K562 (cell line): ENCODE data around the gene PODNL1.

ENCODE experiments used
- ELF1 ChIP-seq: fragments of 200-800 bp; sonication (Bioruptor generic); IDR thresholded peaks from 2 replicates; pipeline ENCODE4 v1.6.1; 2016; ENCODE audit warnings: missing genetic modification characterization, missing compliant biosample characterization
- ELF2 ChIP-seq: fragments of 250-450 bp; sonication (Bioruptor Pico); IDR thresholded peaks from 2 replicates; pipeline ENCODE4 v1.5.0; 2021; ENCODE audit warnings: mild to moderate bottlenecking
- EZH2 ChIP-seq: IDR thresholded peaks from 2 replicates; pipeline ENCODE4 v1.6.1; 2012; ENCODE audit warnings: low read depth, mild to moderate bottlenecking, inconsistent platforms, low read length, borderline replicate concordance
- GATA2 ChIP-seq: sonication (generic); formaldehyde crosslinking; IDR thresholded peaks from 2 replicates; pipeline ENCODE4 v1.4.0; 2020; ENCODE audit warnings: mild to moderate bottlenecking, missing genetic modification reagents
- NBN ChIP-seq: fragments of 450-650 bp; IDR thresholded peaks from 2 replicates; pipeline ENCODE4 v1.6.1; 2016; ENCODE audit warnings: low read depth, mild to moderate bottlenecking
- NFIX ChIP-seq: fragments of 250-450 bp; sonication (Bioruptor Pico); IDR thresholded peaks from 2 replicates; pipeline ENCODE4 v1.4.0; 2020; ENCODE audit warnings: low read depth, mild to moderate bottlenecking, moderate library complexity
- POLR2A ChIP-seq: fragments of 450-650 bp; conservative IDR thresholded peaks from 2 replicates; pipeline ENCODE4 v1.6.1; 2016
- POLR2AphosphoS5 ChIP-seq: IDR thresholded peaks from 2 replicates; pipeline ENCODE4 v1.6.1; 2011; ENCODE audit warnings: mild to moderate bottlenecking, low read depth, low read length, moderate library complexity; ENCODE audit not compliant: control insufficient read depth, insufficient read depth
- RCOR1 ChIP-seq, 2 experiments: IDR thresholded peaks; 2 replicates each; pipeline ENCODE4 v1.6.1; 2012; ENCODE audit warnings: low read depth in 2 of 2, low read length in 2 of 2, borderline replicate concordance in 1 of 2, improper control_type of control experiment in 1 of 2
- TCF7 ChIP-seq: sonication (generic); IDR thresholded peaks from 2 replicates; pipeline ENCODE4 v1.6.1; 2016; ENCODE audit warnings: antibody characterized with exemption, borderline replicate concordance
- ZNF707 ChIP-seq: fragments of 250-450 bp; sonication (Bioruptor Pico); conservative IDR thresholded peaks from 2 replicates; pipeline ENCODE4 v1.8.0; 2022; ENCODE audit warnings: inconsistent platforms, mild to moderate bottlenecking, moderate library complexity
- TF ChIP-seq, protein P1 (sequence below), 3 experiments: IDR thresholded peaks in 2 of 3; conservative IDR thresholded peaks in 1 of 3; 2 replicates each; pipeline ENCODE4 v1.5.1; 2011 to 2012; ENCODE audit warnings: low read length in 3 of 3, mild to moderate bottlenecking in 3 of 3, control low read depth in 2 of 3, improper control_type of control experiment in 1 of 3, inconsistent platforms in 1 of 3, low read depth in 1 of 3, mixed read lengths in 1 of 3, moderate library complexity in 1 of 3; ENCODE audit not compliant: insufficient read depth in 2 of 3
- TF ChIP-seq, protein P2 (sequence below): fragments of 250-450 bp; sonication (Bioruptor Pico); IDR thresholded peaks from 2 replicates; pipeline ENCODE4 v1.8.0; 2022; ENCODE audit warnings: moderate library complexity, mild to moderate bottlenecking, inconsistent platforms

DNA sequence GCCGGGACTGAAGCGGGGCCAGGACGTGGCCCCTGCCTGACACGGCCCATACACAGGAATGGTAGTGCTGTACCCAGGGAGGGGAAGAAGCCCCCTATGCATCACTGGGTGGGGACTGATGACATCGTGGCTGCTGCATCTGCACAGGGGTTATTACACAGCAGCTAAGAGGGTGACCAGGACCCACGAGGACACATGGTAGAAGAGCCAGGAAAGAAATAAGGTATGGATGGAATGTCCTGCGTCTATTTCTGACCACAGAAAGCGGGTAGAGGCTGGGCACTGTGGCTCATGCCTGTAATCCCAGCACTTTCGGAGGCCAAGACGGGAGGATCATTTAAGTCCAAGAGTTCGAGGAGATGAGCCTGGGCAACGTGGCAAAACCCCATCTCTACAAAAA lies 38.2 kb upstream of the PODNL1 start:
- TF ChIP-seq EZH2 (no peak), ELF1 (tag) (no peak), NFIX (CRISPR knock-in tag) (no peak), RCOR1 (IDR thresholded peaks at IDR 0.05; ENCODE audit: borderline replicate concordance in 1 of 2, low read depth in 2 of 2, low read length in 2 of 2) (no peak), POLR2A (no peak), TCF7 (no peak), GATA2 (CRISPR knock-in tag) (no peak), NBN (no peak), ZNF707 (CRISPR knock-in tag) (no peak), POLR2AphosphoS5 (no peak), ELF2 (CRISPR knock-in tag) (no peak)
- TF ChIP-seq, protein P1, sequence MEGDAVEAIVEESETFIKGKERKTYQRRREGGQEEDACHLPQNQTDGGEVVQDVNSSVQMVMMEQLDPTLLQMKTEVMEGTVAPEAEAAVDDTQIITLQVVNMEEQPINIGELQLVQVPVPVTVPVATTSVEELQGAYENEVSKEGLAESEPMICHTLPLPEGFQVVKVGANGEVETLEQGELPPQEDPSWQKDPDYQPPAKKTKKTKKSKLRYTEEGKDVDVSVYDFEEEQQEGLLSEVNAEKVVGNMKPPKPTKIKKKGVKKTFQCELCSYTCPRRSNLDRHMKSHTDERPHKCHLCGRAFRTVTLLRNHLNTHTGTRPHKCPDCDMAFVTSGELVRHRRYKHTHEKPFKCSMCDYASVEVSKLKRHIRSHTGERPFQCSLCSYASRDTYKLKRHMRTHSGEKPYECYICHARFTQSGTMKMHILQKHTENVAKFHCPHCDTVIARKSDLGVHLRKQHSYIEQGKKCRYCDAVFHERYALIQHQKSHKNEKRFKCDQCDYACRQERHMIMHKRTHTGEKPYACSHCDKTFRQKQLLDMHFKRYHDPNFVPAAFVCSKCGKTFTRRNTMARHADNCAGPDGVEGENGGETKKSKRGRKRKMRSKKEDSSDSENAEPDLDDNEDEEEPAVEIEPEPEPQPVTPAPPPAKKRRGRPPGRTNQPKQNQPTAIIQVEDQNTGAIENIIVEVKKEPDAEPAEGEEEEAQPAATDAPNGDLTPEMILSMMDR (IDR thresholded peaks at IDR 0.05 in 2 of 3, conservative IDR thresholded peaks at IDR 0.05 in 1 of 3; ENCODE audit: insufficient read depth in 2 of 3, low read depth in 1 of 3, low read length in 3 of 3): no peak
- TF ChIP-seq, protein P2, sequence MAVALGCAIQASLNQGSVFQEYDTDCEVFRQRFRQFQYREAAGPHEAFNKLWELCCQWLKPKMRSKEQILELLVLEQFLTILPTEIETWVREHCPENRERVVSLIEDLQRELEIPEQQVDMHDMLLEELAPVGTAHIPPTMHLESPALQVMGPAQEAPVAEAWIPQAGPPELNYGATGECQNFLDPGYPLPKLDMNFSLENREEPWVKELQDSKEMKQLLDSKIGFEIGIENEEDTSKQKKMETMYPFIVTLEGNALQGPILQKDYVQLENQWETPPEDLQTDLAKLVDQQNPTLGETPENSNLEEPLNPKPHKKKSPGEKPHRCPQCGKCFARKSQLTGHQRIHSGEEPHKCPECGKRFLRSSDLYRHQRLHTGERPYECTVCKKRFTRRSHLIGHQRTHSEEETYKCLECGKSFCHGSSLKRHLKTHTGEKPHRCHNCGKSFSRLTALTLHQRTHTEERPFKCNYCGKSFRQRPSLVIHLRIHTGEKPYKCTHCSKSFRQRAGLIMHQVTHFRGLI: no peak
